Measurements from ENCODE around the gene SH3TC2.
A peak's percentile ranks its signal among the peaks of the same experiment; 100 is the strongest.

The SH3TC2 gene

GRCh38 chr5:149018909-149019443 is 43.9 kb downstream of the SH3TC2 start:
- Histone ChIP-seq H3K9ac (ENCODE audit: insufficient read length) (no peak overlapping the region), H3K4me3 (no peak overlapping the region), H3K36me3 (ENCODE audit: insufficient read depth, low read length) (no peaks in the 10 kb centered on the region), H3K27ac (no peak overlapping the region), H3K9me3 (ENCODE audit: low read depth, low read length) (no peaks in the 10 kb centered on the region)
- no peak for TF ChIP-seq POLR2AphosphoS5 (IDR thresholded peaks at IDR 0.05; ENCODE audit: borderline replicate concordance, low read depth, low read length)
- no peak for TF ChIP-seq EZH2 (IDR thresholded peaks at IDR 0.05)
- TF ChIP-seq FOXP2 (optimal IDR thresholded peaks at IDR 0.05; ENCODE audit: control extremely low read depth, extremely low read length, insufficient read depth) = no peak
- peak; percentile 39 for DNase-seq (ENCODE audit: low read depth, low spot score)

- TF ChIP-seq POLR2AphosphoS5 (IDR thresholded peaks at IDR 0.05; ENCODE audit: borderline replicate concordance, low read depth, low read length) = no peak
- no peak for TF ChIP-seq EZH2 (IDR thresholded peaks at IDR 0.05)
- TF ChIP-seq FOXP2 (optimal IDR thresholded peaks at IDR 0.05; ENCODE audit: control extremely low read depth, extremely low read length, insufficient read depth) = no peak
- Histone ChIP-seq H3K9ac (ENCODE audit: insufficient read length) (no peak overlapping the region), H3K36me3 (ENCODE audit: insufficient read depth, low read length) (no peaks in the 10 kb centered on the region), H3K9me3 (ENCODE audit: low read depth, low read length) (no peaks in the 10 kb centered on the region), H3K27ac (no peak overlapping the region), H3K4me3 (no peak overlapping the region)
- no peak for DNase-seq (ENCODE audit: low read depth, low spot score)
Observed at GRCh38 chr5:149017636-149018035, 45.2 kb downstream of the SH3TC2 start.

DNA sequence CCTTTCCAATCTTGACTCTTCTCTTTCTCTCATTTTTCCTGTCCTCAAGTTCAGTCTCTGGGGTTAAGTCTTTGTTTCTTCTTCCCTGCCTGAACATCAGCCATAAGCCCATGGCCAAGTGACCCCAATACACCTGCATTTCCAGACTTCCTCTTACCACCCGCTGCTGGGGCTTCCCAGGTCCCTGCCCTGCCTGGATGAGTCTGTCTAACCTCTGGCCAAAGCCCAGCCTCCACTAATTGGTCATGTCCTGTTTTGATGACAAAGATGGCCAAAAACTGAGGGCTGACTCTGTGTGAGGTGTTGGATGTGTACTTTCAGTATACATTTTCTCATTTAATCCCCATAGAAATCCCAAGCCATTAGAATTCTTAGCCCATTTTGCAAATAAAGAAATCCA is 47.3 kb downstream of the SH3TC2 start:
- no peak for DNase-seq (ENCODE audit: low read depth, low spot score)
- no peak overlapping the region for H3K9ac ChIP-seq (ENCODE audit: insufficient read length)
- H3K36me3 ChIP-seq (ENCODE audit: insufficient read depth, low read length) = no peaks in the 10 kb centered on the region
- no peaks in the 10 kb centered on the region for H3K9me3 ChIP-seq (ENCODE audit: low read depth, low read length)
- no peak overlapping the region for H3K27ac ChIP-seq
- H3K4me3 ChIP-seq = no peak overlapping the region
- TF ChIP-seq EZH2 (IDR thresholded peaks at IDR 0.05) = no peak
- TF ChIP-seq POLR2AphosphoS5 (IDR thresholded peaks at IDR 0.05; ENCODE audit: borderline replicate concordance, low read depth, low read length) = no peak
- TF ChIP-seq FOXP2 (optimal IDR thresholded peaks at IDR 0.05; ENCODE audit: control extremely low read depth, extremely low read length, insufficient read depth) = no peak

DNA sequence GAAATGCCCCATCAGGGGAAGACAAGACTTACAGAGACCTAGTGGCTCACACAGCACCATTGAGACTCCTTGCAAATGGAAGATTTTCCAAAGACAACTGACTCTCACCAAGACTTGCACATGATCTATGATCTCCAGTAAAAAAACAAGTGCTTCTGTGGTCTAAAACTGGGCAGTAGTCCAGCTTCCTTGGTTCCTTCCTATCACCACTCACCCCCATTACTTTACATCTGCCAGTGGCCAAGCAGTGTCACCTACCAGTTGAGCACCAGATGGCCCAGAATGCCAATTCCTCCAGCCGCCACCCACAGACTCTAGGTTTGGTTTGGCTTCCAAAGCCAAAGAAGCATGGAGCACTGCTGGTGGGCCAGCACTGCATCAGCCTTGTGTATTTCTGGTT is 47.7 kb downstream of the SH3TC2 start:
- Histone ChIP-seq H3K36me3 (ENCODE audit: insufficient read depth, low read length) (no peaks in the 10 kb centered on the region), H3K27ac (no peak overlapping the region), H3K9ac (ENCODE audit: insufficient read length) (no peak overlapping the region), H3K9me3 (ENCODE audit: low read depth, low read length) (no peaks in the 10 kb centered on the region), H3K4me3 (no peak overlapping the region)
- TF ChIP-seq POLR2AphosphoS5 (IDR thresholded peaks at IDR 0.05; ENCODE audit: borderline replicate concordance, low read depth, low read length) = no peak
- TF ChIP-seq EZH2 (IDR thresholded peaks at IDR 0.05) = no peak
- TF ChIP-seq FOXP2 (optimal IDR thresholded peaks at IDR 0.05; ENCODE audit: control extremely low read depth, extremely low read length, insufficient read depth) = no peak
- no peak for DNase-seq (ENCODE audit: low read depth, low spot score)

- TF ChIP-seq EZH2 (IDR thresholded peaks at IDR 0.05) (no peak), FOXP2 (optimal IDR thresholded peaks at IDR 0.05; ENCODE audit: control extremely low read depth, extremely low read length, insufficient read depth) (no peak), POLR2AphosphoS5 (IDR thresholded peaks at IDR 0.05; ENCODE audit: borderline replicate concordance, low read depth, low read length) (no peak; the same call in 1 of the 2 replicates)
- no peaks in the 10 kb centered on the region for H3K36me3 ChIP-seq (ENCODE audit: insufficient read depth, low read length)
- no peak overlapping the region for H3K9ac ChIP-seq (ENCODE audit: insufficient read length)
- DNase-seq (ENCODE audit: low read depth, low spot score) = no peak
- H3K9me3 ChIP-seq (ENCODE audit: low read depth, low read length) = no peaks in the 10 kb centered on the region
- H3K4me3 ChIP-seq = no peak overlapping the region
- no peak overlapping the region for H3K27ac ChIP-seq
Observed at GRCh38 chr5:149014571-149015031, 48.3 kb downstream of the SH3TC2 start.

GRCh38 chr5:149013796-149014195 is 49.1 kb downstream of the SH3TC2 start:
- DNase-seq (ENCODE audit: low read depth, low spot score) = no peak
- H3K9ac ChIP-seq (ENCODE audit: insufficient read length) = no peak overlapping the region
- no peaks in the 10 kb centered on the region for H3K36me3 ChIP-seq (ENCODE audit: insufficient read depth, low read length)
- H3K9me3 ChIP-seq (ENCODE audit: low read depth, low read length) = no peaks in the 10 kb centered on the region
- no peak overlapping the region for H3K27ac ChIP-seq
- H3K4me3 ChIP-seq = no peak overlapping the region
- TF ChIP-seq FOXP2 (optimal IDR thresholded peaks at IDR 0.05; ENCODE audit: control extremely low read depth, extremely low read length, insufficient read depth) (no peak), POLR2AphosphoS5 (IDR thresholded peaks at IDR 0.05; ENCODE audit: borderline replicate concordance, low read depth, low read length) (no peak), EZH2 (IDR thresholded peaks at IDR 0.05) (no peak)

DNA sequence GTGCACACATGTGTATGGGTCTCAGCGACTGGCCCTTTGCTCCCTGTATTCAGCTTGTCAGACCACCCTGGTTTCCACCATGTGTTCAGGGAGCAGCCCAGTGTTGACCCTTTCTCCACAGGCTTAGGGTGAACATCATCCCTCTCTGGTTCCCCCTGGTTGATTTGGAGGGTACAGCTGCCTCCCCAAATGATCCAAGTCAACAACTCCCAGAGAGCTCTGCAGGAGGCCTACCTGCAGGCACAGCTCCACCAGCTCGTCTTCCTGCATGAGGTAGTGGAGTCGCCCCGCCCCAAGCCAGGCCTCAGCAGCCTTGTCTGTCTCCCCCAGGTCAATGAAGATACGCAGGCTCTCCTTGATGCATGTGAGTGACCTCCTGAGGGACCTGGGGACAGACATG is 50.5 kb downstream of the SH3TC2 start:
- Histone ChIP-seq H3K9me3 (ENCODE audit: low read depth, low read length) (no peaks in the 10 kb centered on the region), H3K27ac (no peak overlapping the region), H3K9ac (ENCODE audit: insufficient read length) (no peak overlapping the region), H3K36me3 (ENCODE audit: insufficient read depth, low read length) (no peaks in the 10 kb centered on the region), H3K4me3 (no peak overlapping the region)
- TF ChIP-seq EZH2 (IDR thresholded peaks at IDR 0.05) = no peak
- no peak for TF ChIP-seq POLR2AphosphoS5 (IDR thresholded peaks at IDR 0.05; ENCODE audit: borderline replicate concordance, low read depth, low read length)
- no peak for TF ChIP-seq FOXP2 (optimal IDR thresholded peaks at IDR 0.05; ENCODE audit: control extremely low read depth, extremely low read length, insufficient read depth)
- no peak for DNase-seq (ENCODE audit: low read depth, low spot score)

- no peak for TF ChIP-seq FOXP2 (optimal IDR thresholded peaks at IDR 0.05; ENCODE audit: control extremely low read depth, extremely low read length, insufficient read depth)
- TF ChIP-seq POLR2AphosphoS5 (IDR thresholded peaks at IDR 0.05; ENCODE audit: borderline replicate concordance, low read depth, low read length) = no peak
- no peak for TF ChIP-seq EZH2 (IDR thresholded peaks at IDR 0.05)
- H3K9ac ChIP-seq (ENCODE audit: insufficient read length) = no peak overlapping the region
- no peaks in the 10 kb centered on the region for H3K36me3 ChIP-seq (ENCODE audit: insufficient read depth, low read length)
Observed at GRCh38 chr5:149011728-149012127, 51.1 kb downstream of the SH3TC2 start.

GRCh38 chr5:149011084-149011483 is 51.8 kb downstream of the SH3TC2 start:
- Histone ChIP-seq H3K27ac (no peak overlapping the region), H3K9me3 (ENCODE audit: low read depth, low read length) (no peaks in the 10 kb centered on the region), H3K4me3 (no peak overlapping the region), H3K9ac (ENCODE audit: insufficient read length) (no peak overlapping the region), H3K36me3 (ENCODE audit: insufficient read depth, low read length) (no peaks in the 10 kb centered on the region)
- DNase-seq (ENCODE audit: low read depth, low spot score) = no peak
- TF ChIP-seq EZH2 (IDR thresholded peaks at IDR 0.05) (no peak), POLR2AphosphoS5 (IDR thresholded peaks at IDR 0.05; ENCODE audit: borderline replicate concordance, low read depth, low read length) (no peak), FOXP2 (optimal IDR thresholded peaks at IDR 0.05; ENCODE audit: control extremely low read depth, extremely low read length, insufficient read depth) (no peak)

More at GRCh38 chr5:149011728-149012127, 51.1 kb downstream of the SH3TC2 start:
- no peak overlapping the region for H3K27ac ChIP-seq
- H3K4me3 ChIP-seq = no peak overlapping the region
- DNase-seq (ENCODE audit: low read depth, low spot score) = no peak
- H3K9me3 ChIP-seq (ENCODE audit: low read depth, low read length) = no peaks in the 10 kb centered on the region
